Airway epithelial cell (primary cell): ENCODE data around the gene ARHGEF6. TPM values are rescaled to one million over a fixed set of nuclear protein-coding genes. Genes with fewer than 3 reads are reported as not detected.

Source experiments
- total RNA-seq: library from RNA; depleted of rRNA; stranded (reverse); fragments of >200 nt; gene quantifications from 2 replicates; pipeline ENCODE4 v1.2.3, GENCODE V29; 2015

ARHGEF6 gene, protein sequence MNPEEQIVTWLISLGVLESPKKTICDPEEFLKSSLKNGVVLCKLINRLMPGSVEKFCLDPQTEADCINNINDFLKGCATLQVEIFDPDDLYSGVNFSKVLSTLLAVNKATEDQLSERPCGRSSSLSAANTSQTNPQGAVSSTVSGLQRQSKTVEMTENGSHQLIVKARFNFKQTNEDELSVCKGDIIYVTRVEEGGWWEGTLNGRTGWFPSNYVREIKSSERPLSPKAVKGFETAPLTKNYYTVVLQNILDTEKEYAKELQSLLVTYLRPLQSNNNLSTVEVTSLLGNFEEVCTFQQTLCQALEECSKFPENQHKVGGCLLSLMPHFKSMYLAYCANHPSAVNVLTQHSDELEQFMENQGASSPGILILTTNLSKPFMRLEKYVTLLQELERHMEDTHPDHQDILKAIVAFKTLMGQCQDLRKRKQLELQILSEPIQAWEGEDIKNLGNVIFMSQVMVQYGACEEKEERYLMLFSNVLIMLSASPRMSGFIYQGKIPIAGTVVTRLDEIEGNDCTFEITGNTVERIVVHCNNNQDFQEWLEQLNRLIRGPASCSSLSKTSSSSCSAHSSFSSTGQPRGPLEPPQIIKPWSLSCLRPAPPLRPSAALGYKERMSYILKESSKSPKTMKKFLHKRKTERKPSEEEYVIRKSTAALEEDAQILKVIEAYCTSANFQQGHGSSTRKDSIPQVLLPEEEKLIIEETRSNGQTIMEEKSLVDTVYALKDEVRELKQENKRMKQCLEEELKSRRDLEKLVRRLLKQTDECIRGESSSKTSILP
- total RNA-seq: 0.05 and 0.42 TPM in 2 replicates

DNA sequence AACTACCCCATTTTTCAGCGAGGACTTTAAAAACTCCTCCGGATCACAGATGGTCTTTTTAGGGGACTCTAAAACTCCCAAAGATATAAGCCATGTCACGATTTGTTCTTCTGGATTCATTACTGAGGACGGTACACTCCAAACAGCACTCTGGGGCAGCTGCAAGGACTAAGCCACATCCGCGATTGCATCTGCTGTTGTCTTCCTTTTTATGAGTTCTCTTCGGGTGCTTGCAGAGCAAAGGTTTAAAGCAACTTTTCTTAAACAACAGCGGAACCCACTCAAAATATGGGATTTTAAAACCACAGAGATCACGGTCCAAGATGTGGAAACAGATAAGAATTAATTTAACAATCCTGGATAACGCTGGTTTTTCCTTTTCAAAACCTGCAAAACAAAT is at the start of gene ARHGEF6:
ARHGEF6 (minus strand) TSS at position 170 of the 400 bp plus-strand sequence; CDS start at position 120, 50 bp downstream.

DNA sequence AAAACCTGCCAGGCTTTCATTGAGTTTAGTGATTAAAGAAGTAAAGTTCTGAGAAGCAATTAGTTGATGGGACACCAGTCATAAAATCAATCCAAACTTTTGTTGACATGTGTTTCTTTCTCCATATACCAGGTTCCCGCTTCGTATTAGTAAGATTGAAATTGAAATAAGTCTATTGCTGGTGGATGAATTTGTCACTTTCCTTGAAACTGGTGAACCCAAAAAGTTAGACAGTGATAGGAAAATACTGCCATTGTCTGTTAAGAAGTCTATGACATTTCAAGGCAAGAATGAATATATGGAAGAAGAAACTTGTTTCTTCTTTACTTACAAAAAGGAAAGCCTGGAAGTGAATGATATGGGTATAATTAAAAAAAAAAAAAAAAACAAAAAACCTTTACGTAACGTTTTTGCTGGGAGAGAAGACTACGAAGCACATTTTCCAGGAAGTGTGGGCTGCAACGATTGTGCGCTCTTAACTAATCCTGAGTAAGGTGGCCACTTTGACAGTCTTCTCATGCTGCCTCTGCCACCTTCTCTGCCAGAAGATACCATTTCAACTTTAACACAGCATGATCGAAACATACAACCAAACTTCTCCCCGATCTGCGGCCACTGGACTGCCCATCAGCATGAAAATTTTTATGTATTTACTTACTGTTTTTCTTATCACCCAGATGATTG is 132.9 kb downstream of the ARHGEF6 start, which contains the start of gene CD40LG:
CD40LG (plus strand) TSS at position 482 of the 684 bp plus-strand sequence; CDS start at position 573, 91 bp downstream.

Other genes starting within 250 kb of the ARHGEF6 start
- 6.8 and 10.7 TPM in 2 replicates for gene VGLL1, start 248.7 kb downstream of the ARHGEF6 start, total RNA-seq
- gene CD40LG, start 132.8 kb downstream of the ARHGEF6 start, total RNA-seq: not detected in 2 replicates
- 192 and 196 TPM in 2 replicates for gene RBMX, start 99.8 kb upstream of the ARHGEF6 start, total RNA-seq